GM10266 (cell line): ENCODE results near the gene MYO6.

ENCODE experiments used
- DNase-seq: peaks from one replicate; pipeline ENCODE4 v3.0.0; 2012; ENCODE audit errors: extremely low spot score
- CTCF ChIP-seq: IDR thresholded peaks from 2 replicates; pipeline ENCODE4 v1.5.1; 2012; ENCODE audit warnings: mild to moderate bottlenecking, low read depth; ENCODE audit not compliant: control insufficient read depth, insufficient read depth; ENCODE audit errors: missing control alignments

Gene MYO6

GRCh38 chr6:75864446-75864845 lies 115.4 kb downstream of the MYO6 start:
- DNase-seq = no peak
- no peak for TF ChIP-seq CTCF

- no peak for DNase-seq
- no peak for TF ChIP-seq CTCF
Measured at GRCh38 chr6:75870389-75870788, 121.3 kb downstream of the MYO6 start.

GRCh38 chr6:75874224-75874623 lies 125.2 kb downstream of the MYO6 start:
- DNase-seq = no peak
- TF ChIP-seq CTCF = no peak

- no peak for DNase-seq
- TF ChIP-seq CTCF = no peak
Measured at GRCh38 chr6:75876152-75876551, 127.1 kb downstream of the MYO6 start.

GRCh38 chr6:75880305-75880704 lies 131.3 kb downstream of the MYO6 start:
- no peak for DNase-seq
- TF ChIP-seq CTCF = no peak

GRCh38 chr6:75882734-75883133 lies 133.7 kb downstream of the MYO6 start:
- DNase-seq = no peak
- no peak for TF ChIP-seq CTCF

GRCh38 chr6:75884822-75885221 lies 135.8 kb downstream of the MYO6 start:
- DNase-seq = no peak
- no peak for TF ChIP-seq CTCF
